ENCODE data around the gene FBP1.
"Not testable (repeated sequence)": the region's sequence is repeated elsewhere in the genome, so short reads cannot be mapped to it uniquely, and the experiment has no call there.

FBP1 gene

GRCh38 chr9:94576131-94576530 lies 63.2 kb downstream of the FBP1 start:
- no peak for DNase-seq (ENCODE audit: low spot score)

- DNase-seq (ENCODE audit: low spot score): no peak
Observed at GRCh38 chr9:94568972-94569712, 70.2 kb downstream of the FBP1 start.

- no peak for DNase-seq (ENCODE audit: low spot score)
Observed at GRCh38 chr9:94568250-94568889, 70.9 kb downstream of the FBP1 start.

GRCh38 chr9:94567271-94567670 lies 72.0 kb downstream of the FBP1 start:
- DNase-seq (ENCODE audit: low spot score): no peak

DNA sequence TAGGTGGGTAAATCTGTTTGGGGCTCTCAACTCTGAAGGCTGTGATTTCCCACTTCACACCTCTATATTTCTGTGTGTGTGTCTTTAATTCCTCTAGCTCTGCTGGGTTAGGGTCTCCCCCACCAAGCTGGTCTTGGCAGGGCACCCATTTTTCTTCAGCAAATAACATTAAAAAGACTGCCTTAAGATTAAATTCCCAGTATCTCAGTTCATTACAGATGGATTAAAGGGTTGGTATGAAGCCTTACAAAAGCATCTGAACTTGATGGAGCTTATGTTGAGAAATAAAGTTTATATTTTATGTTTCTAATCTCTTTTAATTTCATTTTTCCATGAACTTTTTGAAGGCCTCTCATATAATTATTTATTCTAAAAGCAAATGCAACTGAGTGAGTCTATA lies 72.8 kb downstream of the FBP1 start:
- no peak for DNase-seq (ENCODE audit: low spot score)

DNA sequence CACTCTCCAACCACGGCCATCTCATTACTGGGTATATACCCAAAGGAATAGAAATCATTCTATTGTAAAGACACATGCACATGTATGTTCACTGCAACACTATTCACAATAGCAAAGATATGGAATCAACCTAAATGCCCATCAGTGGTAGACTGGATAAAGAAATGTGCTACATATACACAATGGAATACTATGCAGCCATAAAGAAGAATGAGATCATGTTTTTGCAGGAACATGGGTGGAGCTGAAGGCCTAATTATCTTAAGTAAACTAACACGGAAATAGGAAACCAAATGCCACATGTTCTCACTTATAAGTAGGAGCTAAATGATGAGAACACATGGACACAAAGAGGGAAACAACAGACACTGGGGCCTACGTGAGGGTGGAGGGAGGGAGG lies 75.0 kb downstream of the FBP1 start:
- not testable (repeated sequence) for DNase-seq (ENCODE audit: low spot score)

GRCh38 chr9:94563548-94563947 lies 75.8 kb downstream of the FBP1 start:
- no peak for DNase-seq (ENCODE audit: low spot score)

- no peak for DNase-seq (ENCODE audit: low spot score)
Observed at GRCh38 chr9:94560237-94560636, 79.1 kb downstream of the FBP1 start.

DNA sequence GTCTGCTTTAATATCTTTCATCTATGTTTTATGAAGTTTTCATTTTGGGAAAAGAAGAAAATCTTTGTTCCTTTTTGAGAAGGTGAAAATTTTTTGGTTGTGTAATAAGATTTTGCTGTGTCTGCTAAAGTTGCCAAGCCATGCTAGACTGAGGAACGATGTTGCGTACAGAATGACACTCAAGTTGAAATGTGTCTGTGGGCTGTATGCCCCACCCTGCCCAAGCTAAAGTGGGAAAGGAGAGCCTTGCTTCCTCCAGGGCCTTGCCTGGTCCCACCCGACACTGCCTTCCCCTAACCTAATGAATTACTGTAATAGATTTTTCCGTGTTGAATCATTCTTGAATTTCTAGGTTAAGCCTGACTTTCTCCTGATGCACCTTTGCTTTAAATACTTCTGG lies 81.9 kb downstream of the FBP1 start:
- DNase-seq (ENCODE audit: low spot score): no peak

DNA sequence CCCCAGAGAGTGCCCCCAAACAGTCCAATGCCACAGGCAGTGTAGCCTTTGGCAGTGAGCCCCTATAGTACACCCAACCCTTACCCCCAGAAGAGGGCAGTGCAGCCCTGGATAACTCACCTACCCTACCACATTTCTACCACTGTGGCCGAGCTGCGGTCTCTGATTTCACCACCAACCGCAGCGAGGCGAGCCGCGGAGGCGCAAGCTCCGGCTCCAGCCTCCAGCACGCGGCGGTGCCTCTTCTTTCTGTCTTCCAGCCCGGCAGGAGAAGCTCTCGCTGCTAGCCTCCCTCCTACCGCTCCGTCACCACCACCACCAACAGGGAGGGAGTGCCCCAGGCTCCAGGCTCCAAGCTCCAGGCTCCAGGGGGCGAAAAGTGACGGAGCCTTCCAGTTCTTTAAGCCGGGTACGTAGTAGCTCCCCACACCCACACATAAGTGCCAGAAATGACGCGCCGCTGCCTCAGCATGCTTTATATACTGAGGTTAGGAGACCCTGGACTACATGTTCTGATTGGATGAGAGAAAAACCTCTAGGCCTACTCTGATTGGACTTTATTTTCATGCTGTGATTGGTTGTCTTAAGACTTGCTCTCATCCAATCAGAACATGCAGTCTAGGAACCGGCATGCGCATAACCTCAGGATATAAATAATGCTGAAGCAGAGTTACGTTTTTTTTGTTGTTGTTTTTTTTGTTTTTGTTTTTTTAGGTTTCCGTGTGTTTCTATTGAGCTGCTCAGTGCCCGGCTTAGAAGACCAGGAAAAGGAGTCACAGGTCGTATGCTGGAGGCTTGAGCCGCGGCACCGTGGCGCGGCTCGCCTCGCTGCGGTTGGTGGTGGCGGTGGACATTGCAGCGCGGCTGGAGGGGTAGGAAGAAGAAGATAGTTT lies 84.6 kb downstream of the FBP1 start, which contains the start of gene PCAT7:
PCAT7 (plus strand) TSS at position 645 of the 893 bp plus-strand sequence.
- DNase-seq (ENCODE audit: low spot score): peak; percentile 8

DNA sequence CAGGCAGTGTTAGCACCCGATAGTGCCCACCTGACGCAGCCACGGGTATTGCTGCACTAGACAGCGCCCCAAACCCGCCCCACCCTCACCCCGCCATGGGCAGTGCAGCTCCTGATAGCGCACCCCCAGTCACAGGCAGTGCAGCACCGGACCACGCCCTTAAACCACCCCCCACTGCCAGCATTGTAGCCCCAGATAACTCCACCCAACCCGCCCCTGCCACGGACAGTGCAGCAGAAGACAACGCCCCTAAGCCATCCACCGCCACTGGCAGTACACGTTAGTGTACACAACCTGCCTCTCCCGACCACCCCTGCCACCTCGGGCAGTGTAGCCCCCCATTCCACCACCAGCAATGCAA lies 85.3 kb downstream of the FBP1 start:
- no peak for DNase-seq (ENCODE audit: low spot score)

Measured in CD4-positive, alpha-beta T cell treated with Interleukin-15 for 4 hours (primary cell).